OCI-LY1 (cell line): ENCODE data around the gene IL1RAPL1.
A peak's percentile ranks its signal among the peaks of the same experiment; 100 is the strongest.

ENCODE experiments used
- H2AFZ ChIP-seq: fragments of 200-600 bp; sonication (generic), shearing (Covaris generic); 2 replicates; pipeline ENCODE4 v1.6.0; 2014; ENCODE audit warnings: antibody characterized with exemption, mild to moderate bottlenecking, low read length
- H3F3A ChIP-seq: fragments of 200-600 bp; sonication (generic), shearing (Covaris generic); 2 replicates; pipeline ENCODE4 v1.6.0; 2014; ENCODE audit warnings: mild to moderate bottlenecking, antibody characterized with exemption, low read length, moderate library complexity; ENCODE audit not compliant: insufficient read depth
- H3K27ac ChIP-seq: fragments of 200-600 bp; sonication (generic); 2 replicates; pipeline ENCODE4 v1.5.1; 2014; ENCODE audit warnings: low read length, mixed run types, mild to moderate bottlenecking, low read depth; ENCODE audit not compliant: poor library complexity, severe bottlenecking
- H3K27me3 ChIP-seq: fragments of 200-600 bp; sonication (generic); 2 replicates; pipeline ENCODE4 v1.6.0; 2014; ENCODE audit warnings: antibody characterized with exemption, mild to moderate bottlenecking, low read length, moderate library complexity; ENCODE audit not compliant: insufficient read depth
- H3K36me3 ChIP-seq: fragments of 200-600 bp; sonication (generic); 2 replicates; pipeline ENCODE4 v1.6.1; 2014; ENCODE audit warnings: mild to moderate bottlenecking, antibody characterized with exemption, low read length, moderate library complexity, mixed read lengths; ENCODE audit not compliant: insufficient read depth
- H3K4me1 ChIP-seq: fragments of 200-600 bp; sonication (generic); 2 replicates; pipeline ENCODE4 v1.5.1; 2014; ENCODE audit warnings: mild to moderate bottlenecking, low read length, moderate library complexity; ENCODE audit not compliant: insufficient read depth, severe bottlenecking
- H3K4me2 ChIP-seq: fragments of 200-600 bp; sonication (generic), shearing (Covaris generic); 2 replicates; pipeline ENCODE4 v1.6.1; 2014; ENCODE audit warnings: low read length
- H3K4me3 ChIP-seq: fragments of 200-600 bp; sonication (generic); 2 replicates; pipeline ENCODE4 v1.5.1; 2014; ENCODE audit warnings: low read length, low read depth, mild to moderate bottlenecking, mixed read lengths; ENCODE audit not compliant: poor library complexity, severe bottlenecking
- H3K79me2 ChIP-seq: fragments of 200-600 bp; shearing (Covaris generic); 2 replicates; pipeline ENCODE4 v1.6.1; 2016; ENCODE audit warnings: mixed run types, low read length, mixed read lengths; ENCODE audit not compliant: insufficient read depth
- H3K9ac ChIP-seq: fragments of 200-600 bp; sonication (generic), shearing (Covaris generic); 2 replicates; pipeline ENCODE4 v1.6.1; 2014; ENCODE audit warnings: mild to moderate bottlenecking, low read length, mixed read lengths
- H3K9me2 ChIP-seq: fragments of 200-600 bp; sonication (generic), shearing (Covaris generic); 2 replicates; pipeline ENCODE4 v1.6.1; 2014; ENCODE audit warnings: low read depth, mild to moderate bottlenecking, low read length, mixed read lengths
- H3K9me3 ChIP-seq: fragments of 200-600 bp; shearing (Covaris generic); 2 replicates; pipeline ENCODE4 v1.6.1; 2014; ENCODE audit warnings: low read length, mixed read lengths
- H4K20me1 ChIP-seq: fragments of 200-600 bp; sonication (generic), shearing (Covaris generic); 2 replicates; pipeline ENCODE4 v1.6.0; 2016; ENCODE audit warnings: mild to moderate bottlenecking, low read length; ENCODE audit not compliant: insufficient read depth
- EZH2 ChIP-seq: fragments of 200-600 bp; sonication (generic), shearing (Covaris generic); IDR thresholded peaks from 2 replicates; pipeline ENCODE4 v1.8.0; 2017; ENCODE audit warnings: borderline replicate concordance, mixed run types, mild to moderate bottlenecking, antibody characterized with exemption, low read length, moderate library complexity, mixed read lengths
- TF ChIP-seq, protein P1 (sequence below): fragments of 200-600 bp; sonication (generic), shearing (Covaris generic); IDR thresholded peaks from 2 replicates; pipeline ENCODE4 v1.5.1; 2017; ENCODE audit warnings: mild to moderate bottlenecking, antibody characterized with exemption, low read length, moderate library complexity, mixed read lengths

IL1RAPL1 gene

DNA sequence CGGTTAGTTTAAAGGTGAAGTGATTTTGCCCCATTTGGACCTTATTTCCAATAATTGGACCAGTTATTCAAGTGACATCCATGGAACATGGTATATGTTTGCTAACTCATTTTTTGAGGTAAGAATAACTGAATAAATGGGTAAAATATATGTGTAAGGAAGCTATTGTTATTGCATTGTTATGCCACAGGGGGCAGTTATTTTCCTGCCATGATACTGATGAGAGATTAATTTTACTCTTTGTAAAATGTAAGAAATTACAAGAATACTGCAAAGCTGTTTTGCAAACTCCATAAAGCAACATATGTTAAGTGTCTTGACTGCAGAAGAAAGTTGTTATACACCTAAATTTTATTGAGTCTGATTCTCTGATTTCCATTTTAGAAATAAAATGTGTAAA is 114.0 kb downstream of the IL1RAPL1 start:
- Histone ChIP-seq H3K36me3 (no peaks in the 10 kb centered on the region), H3F3A (no peaks in the 10 kb centered on the region), H3K27me3 (no peaks in the 10 kb centered on the region), H4K20me1 (no peaks in the 10 kb centered on the region), H3K27ac (no peak overlapping the region), H3K9ac (no peak overlapping the region), H3K4me2 (no peak overlapping the region), H3K4me1 (no peaks in the 10 kb centered on the region), H3K9me3 (no peaks in the 10 kb centered on the region), H3K79me2 (no peaks in the 10 kb centered on the region), H3K4me3 (no peak overlapping the region), H2AFZ (no peak overlapping the region), H3K9me2 (no peaks in the 10 kb centered on the region)
- TF ChIP-seq, protein P1, sequence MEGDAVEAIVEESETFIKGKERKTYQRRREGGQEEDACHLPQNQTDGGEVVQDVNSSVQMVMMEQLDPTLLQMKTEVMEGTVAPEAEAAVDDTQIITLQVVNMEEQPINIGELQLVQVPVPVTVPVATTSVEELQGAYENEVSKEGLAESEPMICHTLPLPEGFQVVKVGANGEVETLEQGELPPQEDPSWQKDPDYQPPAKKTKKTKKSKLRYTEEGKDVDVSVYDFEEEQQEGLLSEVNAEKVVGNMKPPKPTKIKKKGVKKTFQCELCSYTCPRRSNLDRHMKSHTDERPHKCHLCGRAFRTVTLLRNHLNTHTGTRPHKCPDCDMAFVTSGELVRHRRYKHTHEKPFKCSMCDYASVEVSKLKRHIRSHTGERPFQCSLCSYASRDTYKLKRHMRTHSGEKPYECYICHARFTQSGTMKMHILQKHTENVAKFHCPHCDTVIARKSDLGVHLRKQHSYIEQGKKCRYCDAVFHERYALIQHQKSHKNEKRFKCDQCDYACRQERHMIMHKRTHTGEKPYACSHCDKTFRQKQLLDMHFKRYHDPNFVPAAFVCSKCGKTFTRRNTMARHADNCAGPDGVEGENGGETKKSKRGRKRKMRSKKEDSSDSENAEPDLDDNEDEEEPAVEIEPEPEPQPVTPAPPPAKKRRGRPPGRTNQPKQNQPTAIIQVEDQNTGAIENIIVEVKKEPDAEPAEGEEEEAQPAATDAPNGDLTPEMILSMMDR = 0 out of 2 replicates have a peak, but pooled peaks have one; percentile 17
- TF ChIP-seq EZH2 = no peak

DNA sequence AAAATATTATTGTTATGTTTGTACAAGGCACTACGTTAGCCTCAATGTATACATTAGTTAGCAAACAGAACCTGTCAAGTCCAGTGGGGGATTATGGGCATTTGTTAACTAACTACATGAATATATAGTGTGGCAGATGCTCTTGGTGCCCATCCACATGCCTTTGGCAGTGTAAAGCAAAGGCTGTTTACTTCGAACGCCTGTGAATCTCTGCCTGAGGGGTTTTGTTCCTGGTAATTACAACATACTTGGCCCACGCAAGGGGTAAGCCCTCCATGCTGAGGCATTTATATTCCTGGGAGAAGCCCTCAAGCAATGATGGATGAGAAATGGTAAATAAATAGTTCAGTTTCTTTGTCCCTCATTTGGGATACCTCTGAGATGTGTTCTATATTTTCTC is 119.7 kb downstream of the IL1RAPL1 start:
- no peak overlapping the region for H3K4me2 ChIP-seq
- no peak overlapping the region for H3K27ac ChIP-seq
- H3K27me3 ChIP-seq = no peaks in the 10 kb centered on the region
- H3K79me2 ChIP-seq = no peaks in the 10 kb centered on the region
- H3K4me1 ChIP-seq = no peaks in the 10 kb centered on the region
- TF ChIP-seq, protein P1 = no peak
- no peak for TF ChIP-seq EZH2
- no peaks in the 10 kb centered on the region for H3K9me2 ChIP-seq
- H3K36me3 ChIP-seq = no peaks in the 10 kb centered on the region
- H4K20me1 ChIP-seq = no peaks in the 10 kb centered on the region
- H3K9ac ChIP-seq = no peak overlapping the region
- H2AFZ ChIP-seq = no peak overlapping the region
- no peaks in the 10 kb centered on the region for H3K9me3 ChIP-seq
- no peak overlapping the region for H3K4me3 ChIP-seq
- no peaks in the 10 kb centered on the region for H3F3A ChIP-seq

DNA sequence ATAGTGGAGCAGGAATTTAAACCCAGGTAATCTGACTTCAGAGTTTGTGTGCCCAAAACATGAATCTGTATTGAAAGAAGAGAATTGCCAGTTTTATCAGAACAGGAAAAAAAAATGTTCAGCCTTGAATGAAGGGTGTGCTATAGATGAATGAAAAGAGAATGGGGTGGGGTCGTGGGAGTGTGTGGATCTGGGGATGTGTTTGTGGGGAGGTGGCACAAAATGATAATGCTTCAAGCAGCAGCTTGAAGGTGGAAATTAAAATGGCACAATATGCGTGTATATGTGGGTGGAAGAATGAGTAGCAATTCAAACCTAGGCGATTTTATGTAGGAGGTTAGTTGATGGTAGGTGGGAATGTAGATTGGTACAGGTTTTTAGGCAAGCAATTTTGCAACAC is 122.2 kb downstream of the IL1RAPL1 start:
- Histone ChIP-seq H3K36me3 (no peaks in the 10 kb centered on the region), H3K4me1 (no peaks in the 10 kb centered on the region), H4K20me1 (no peaks in the 10 kb centered on the region), H3K79me2 (no peaks in the 10 kb centered on the region), H2AFZ (no peak overlapping the region), H3K4me2 (no peak overlapping the region), H3K4me3 (no peak overlapping the region), H3K9me2 (no peaks in the 10 kb centered on the region), H3F3A (no peaks in the 10 kb centered on the region), H3K9ac (no peak overlapping the region), H3K9me3 (no peaks in the 10 kb centered on the region), H3K27ac (no peak overlapping the region), H3K27me3 (no peaks in the 10 kb centered on the region)
- TF ChIP-seq, protein P1 = no peak
- TF ChIP-seq EZH2 = no peak
